ENCODE data around the gene HSD17B7.
"Not testable (repeated sequence)": the region's sequence is repeated elsewhere in the genome, so short reads cannot be mapped to it uniquely, and the experiment has no call there.

The HSD17B7 gene, protein sequence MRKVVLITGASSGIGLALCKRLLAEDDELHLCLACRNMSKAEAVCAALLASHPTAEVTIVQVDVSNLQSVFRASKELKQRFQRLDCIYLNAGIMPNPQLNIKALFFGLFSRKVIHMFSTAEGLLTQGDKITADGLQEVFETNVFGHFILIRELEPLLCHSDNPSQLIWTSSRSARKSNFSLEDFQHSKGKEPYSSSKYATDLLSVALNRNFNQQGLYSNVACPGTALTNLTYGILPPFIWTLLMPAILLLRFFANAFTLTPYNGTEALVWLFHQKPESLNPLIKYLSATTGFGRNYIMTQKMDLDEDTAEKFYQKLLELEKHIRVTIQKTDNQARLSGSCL

DNA sequence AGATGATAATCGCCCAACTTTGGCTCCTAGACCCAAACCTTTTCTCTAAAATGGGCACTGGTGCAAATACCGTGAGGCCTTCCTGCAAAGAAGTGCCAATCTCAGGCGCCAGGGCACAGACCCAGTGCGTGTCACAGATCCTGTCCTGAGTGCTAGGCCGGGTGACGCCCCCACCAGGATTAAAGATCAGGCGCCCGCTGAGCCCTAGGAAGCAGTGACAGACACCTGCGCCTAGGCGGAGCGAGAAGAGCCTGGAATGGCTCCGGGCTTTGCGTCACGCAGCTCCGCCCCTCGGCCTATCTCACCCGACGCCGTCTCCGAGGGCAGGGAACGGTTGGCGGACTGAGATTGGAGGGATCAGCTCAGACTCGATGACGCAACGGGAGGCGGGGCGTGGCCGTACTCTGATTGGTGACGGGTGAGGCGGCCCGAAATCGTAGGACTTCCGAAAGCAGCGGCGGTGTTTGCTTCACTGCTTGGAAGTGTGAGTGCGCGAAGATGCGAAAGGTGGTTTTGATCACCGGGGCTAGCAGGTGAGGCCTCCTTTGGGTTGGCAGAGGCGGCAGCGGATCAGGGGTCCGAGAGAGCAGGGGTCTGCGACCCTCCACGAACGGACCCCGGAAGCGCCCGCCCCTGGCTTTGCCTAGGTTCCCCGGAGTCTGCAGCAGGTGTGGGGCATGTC lies at the start of gene HSD17B7:
Gene HSD17B7, plus strand, starts transcription at position 400 of the 682 bp plus-strand sequence. Its CDS starts 99 bp downstream, at position 499.
- DNase-seq = peak; percentile 87

DNA sequence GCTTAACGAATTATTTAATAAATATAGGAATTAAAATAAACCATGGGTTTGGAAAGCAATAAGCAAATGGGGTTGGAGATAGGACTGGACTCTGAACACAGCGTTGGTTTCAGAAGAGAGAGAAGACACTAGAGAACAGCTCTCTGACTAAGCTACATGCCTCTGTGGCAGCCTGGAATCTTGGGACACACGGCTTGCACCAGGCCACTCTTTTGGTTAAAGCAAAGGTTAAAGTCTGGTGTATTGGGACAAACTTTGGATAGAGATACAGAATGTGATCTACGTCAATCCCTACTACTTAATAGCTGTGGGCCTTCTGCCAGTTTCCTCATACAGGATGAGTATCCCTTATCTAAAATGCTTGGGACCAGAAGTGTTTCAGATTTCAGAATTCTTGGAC lies 49.7 kb upstream of the HSD17B7 start:
- no peak for DNase-seq

DNA sequence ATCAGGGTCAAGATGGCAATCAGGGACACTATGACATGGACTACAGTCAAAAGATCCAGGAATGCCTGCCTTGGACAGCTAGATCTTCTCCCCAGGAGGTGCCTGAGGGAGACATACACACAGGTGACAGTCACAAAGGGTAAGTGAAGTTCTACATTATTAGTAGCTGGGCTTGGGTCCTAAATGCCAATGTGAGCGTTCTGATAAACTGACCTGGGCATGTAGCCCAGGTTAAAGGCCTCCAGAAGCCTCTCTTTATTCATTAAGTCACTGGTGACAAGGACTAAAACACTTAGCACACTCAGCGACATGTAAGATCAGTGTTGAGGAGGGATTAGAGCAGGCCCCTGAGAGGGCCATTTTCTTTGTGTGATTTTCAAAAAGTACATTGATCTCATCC lies 48.9 kb upstream of the HSD17B7 start:
- DNase-seq = no peak

DNA sequence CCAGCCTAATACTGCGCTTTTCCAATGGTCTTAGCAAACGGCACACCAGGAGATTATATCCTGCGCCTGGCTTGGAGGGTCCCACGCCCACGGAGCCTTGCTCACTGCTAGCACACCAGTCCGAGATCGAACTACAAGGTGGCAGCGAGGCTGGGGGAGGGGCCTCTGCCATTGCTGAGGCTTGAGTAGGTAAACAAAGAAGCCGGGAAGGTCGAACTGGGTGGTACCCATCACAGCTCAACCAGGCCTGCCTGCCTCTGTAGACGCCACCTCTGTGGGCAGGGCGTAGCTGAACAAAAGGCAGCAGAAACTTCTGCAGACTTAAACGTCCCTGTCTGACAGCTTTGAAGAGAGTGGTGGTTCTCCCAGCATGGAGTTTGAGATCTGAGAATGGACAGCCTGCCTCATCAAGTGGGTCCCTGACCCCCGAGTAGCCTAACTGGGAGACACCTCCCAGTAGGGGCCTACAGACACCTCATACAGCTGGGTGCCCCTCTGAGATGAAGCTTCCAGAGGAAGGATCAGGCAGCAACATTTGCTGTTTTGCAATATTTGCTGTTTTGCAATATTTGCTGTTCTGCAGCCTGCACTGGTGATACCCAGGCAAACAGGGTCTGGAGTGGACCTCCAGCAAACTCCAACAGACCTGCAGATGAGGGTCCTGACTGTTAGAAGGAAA lies 44.1 kb upstream of the HSD17B7 start:
- not testable (repeated sequence) for DNase-seq

DNA sequence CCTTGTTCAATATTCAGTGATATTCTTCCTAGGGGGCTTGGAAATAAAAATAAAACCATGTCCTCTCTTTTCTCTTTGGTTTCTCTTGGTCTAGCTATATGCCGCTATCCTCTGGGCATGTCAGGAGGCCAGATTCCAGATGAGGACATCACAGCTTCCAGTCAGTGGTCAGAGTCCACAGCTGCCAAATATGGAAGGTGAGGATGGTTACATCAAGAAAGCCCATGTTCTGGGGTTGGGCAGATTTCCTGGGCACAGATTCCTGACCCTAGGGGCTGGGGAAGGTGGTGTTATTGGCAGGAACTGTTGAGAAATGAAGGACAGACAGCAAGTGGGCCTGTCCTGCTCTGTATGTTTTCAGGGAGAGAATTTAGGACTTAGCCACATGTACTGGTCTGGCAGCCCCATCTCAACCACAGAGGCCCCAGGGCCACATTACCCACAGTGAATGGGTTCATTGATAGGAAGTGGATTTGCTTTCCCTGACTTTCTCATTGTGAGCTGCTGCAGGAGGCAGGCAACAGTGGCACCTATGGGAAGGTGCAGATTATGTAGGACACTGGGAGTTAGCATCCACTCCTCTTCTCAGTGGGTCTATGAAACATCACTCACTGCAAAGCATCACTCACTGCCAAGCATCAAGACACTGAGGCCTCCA lies 37.4 kb upstream of the HSD17B7 start:
- no peak for DNase-seq

DNA sequence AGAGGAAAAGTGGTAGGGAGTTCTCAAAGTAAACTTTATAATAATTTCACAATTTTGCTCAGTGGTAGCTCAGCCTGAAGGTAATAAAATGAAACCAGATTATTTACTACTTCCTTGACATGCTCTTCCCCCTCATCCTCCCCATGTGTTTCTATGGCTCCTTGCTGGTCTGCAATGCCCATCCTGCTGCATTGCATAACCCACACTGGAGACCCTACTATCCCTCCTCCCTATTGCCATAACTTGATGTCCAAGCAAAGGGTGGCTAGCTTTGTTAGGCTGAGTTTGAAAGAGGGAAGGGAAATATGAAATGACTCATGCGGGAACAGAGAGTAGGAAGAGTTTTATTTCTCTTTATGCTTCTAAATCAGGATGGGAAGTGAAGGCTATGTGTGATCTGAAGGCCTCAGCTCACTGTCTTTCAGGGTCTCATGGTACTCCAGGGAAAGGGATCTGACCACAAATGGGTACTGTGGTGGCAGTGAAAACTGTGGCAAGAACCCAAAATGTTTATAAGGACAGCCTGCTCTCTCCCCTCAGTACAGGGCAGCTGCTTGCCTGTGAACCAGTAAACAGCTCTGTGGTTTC lies 36.4 kb upstream of the HSD17B7 start:
- DNase-seq = no peak

DNA sequence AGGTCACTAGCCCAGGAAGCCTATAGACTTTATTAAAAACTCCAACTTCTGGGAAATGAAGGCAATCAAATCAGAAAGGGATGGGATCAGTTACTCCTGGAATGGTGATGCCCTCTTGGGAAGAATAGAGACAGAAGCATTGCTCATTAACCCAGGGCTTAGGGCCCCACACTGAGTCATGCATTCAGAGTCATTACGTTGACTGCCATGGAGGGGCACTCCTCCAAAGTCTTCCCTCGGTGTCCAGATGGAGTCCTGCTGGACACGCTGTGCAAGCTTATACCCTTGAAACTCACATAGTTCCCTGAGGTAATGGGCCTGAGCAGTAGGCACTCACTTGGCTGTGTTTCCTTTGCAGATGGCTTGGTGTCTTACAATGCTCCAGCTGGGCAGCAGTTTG lies 35.2 kb upstream of the HSD17B7 start:
- no peak for DNase-seq

DNA sequence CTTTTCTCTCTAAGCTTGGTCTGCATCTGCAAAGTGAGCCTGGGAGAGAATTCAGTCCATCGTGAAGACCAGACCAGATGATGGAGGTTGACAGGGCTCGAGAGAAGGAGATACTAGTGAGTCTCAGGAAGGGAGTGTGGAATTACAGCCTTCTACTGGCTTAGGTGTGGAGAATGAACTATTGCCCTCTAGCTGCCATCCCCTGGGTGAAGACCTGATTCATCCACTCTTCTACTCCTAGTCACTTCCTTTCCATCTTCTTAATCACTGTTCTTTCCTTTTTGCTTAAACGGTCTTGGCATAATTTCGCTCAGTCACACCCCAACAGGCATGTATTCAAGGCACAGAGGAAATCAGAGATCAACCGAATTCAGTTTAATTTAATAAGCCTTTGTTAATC lies 34.0 kb upstream of the HSD17B7 start:
- DNase-seq = no peak

DNA sequence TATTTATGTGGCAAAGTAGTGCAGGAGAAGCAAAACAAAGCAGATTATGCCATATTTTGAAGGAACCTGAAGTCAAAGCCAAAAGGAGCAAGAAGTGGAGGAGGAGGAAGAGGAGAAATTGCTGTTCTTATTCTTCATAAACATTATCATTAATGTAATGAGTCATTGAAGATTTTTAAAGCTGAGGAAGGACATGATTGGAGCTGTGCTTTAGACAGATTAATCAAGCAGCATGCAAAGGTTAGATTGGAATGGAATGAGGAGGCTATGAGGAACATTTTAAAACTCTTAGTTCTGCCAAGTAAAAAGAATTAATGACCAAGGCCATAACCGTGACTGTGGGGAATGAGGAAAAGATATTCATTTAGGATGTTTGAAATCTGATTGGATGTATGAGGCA lies 33.0 kb upstream of the HSD17B7 start:
- no peak for DNase-seq

DNA sequence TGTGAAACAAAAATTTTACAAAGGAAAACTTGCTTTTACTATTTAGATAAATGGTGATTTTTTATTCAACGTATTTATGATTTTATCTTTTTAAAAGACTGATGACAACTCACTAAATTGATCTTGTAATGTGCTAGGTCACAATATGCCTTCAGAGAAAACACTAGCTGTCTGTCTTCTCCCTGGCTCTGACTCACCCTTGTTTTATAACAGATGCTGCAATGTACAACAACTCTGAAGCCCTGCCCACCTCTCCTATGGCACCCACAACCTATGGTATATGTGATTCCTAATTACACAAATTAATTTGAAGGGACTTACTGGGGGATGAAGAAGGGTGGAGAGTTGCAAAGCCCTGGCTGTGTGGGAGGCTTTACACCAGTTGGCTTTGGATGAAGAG lies 24.7 kb upstream of the HSD17B7 start:
- no peak for DNase-seq

DNA sequence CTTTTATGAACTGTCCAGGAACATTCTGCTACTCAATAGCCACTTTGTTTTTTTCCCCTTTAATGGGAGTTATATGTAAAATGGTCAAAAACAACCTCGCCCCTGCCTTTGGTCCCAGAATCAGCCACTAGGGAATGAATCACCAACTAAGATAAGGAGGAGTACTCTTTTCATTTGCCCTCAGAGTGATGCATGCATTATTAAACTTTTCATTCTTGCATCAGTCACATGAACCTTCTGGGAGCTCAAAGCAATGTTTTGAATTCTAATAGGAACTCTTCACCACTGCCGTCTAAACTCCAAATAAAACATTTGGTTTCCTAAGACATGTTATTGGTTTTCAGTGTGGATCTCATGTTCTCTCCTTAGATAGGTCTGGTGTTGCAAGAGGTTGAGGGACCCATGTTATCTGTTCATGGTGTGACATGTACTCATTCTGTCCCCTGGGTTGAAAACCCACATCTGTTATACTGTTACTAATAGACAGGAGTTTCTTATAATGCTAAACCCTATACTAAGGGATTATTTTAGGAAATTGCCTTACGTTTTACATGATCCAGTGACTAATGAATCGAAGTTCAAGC lies 17.8 kb upstream of the HSD17B7 start:
- DNase-seq = no peak

DNA sequence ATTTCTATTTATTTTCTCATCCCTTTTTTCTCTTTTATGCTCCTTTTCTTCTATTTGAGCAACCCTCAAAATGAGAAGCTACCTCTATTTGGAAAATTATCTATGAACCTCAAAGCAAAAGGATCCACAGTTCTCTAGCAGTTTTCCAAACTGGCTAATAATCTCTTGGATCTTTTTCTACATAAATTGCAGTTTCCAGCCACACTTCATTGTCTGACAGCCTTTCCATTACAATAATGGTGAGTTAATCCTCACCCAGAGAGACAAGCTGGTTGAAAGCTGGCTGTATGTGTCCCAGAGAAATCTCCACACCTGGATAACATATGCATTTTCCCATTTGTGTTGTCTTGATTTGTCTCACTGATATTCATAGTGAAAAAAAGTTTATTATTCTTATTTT lies 16.5 kb upstream of the HSD17B7 start:
- DNase-seq = no peak

DNA sequence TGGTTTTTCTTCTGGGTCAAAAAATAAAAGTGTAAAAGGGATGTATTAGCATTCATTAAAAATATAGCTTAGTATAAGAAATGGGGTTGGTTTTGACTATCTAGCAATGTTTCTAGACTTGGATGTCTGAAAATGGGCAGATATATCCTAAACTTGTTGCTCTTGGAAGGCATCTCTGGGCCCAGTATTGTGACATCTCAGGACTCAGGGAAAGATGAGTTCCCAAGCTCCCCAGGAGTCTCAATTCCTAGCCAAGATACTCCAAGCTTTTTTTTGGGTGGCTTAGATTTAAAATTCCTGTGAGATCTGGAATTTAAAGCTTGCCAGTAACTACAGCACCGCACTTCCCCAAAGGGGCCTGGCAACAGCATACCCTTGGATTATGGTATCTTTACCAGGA lies 11.5 kb upstream of the HSD17B7 start:
- no peak for DNase-seq

DNA sequence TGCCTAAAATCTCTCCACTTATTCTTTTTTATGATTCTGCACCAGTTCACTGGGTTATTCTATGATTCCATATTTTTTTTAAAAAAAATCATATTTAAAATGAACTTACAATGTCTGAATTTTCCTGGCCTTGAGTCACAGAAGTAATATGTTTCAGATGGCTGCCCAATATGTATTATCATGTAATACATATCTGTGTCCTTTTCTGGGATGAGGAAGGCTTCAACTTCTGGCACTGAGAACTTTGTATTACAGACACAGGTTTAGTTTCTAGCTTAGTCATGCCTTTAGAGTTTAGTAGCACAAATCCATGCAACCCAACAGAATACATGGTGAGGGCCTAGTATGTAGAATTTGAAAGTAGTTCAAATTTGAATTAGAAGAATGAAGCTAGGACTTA lies 7.8 kb upstream of the HSD17B7 start:
- no peak for DNase-seq

DNA sequence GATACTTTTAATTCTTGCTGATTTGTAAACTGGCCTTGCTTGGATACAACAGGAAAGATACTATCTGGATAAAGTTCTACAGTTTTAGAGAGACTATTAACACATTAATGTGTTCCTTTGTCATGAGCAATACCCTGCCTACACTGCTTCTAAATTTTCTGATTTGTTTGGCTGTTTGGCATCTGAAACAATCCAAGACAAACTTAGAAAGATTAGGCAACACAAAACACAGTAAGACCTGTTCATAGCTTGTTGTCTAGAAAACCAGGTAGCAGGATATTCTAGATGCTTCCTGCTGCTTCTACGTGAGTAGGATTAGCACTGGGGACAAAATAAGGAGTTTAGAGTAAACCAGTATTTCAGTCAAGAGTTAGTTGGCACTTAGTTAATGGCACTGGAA lies 5.6 kb upstream of the HSD17B7 start:
- DNase-seq = not testable (repeated sequence)

DNA sequence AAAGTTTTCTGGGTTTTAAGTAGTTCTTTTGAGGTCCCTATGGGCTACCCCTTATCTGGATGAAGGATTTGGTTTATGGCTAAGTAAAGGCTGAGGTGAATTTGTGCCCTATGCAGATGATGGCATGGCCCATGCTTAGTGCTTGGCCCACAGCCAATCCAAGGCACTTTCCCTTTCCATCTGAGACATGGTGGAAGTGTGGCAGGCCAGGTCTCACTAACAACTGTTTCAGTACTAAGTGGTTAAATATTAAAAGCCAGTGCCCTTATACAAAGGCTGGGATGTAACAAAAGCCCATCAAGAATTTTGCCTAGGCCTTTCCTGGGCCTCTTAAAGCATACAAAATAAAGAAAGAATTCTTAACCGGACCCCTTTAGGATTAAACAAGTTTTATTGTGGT lies 1.7 kb upstream of the HSD17B7 start:
- not testable (repeated sequence) for DNase-seq

DNA sequence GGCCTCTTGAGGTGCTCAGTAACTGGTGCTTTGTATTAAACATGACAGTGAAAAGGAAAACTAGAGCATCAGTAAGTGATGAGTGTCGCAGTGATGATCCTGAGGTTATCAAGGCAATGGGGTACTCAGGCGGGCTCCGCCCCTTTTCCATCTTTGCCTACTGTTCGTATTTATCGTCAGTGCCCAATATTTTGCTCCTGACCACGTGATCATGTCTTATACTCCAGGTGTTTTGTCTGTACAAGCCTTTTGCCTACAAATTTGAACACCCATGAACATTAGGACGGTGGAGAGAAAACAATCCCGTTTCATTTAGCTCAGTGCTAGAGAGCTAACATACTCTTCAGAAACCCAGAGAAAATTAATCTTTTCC lies 469 bp downstream of the HSD17B7 start:
- DNase-seq = peak; percentile 48

DNA sequence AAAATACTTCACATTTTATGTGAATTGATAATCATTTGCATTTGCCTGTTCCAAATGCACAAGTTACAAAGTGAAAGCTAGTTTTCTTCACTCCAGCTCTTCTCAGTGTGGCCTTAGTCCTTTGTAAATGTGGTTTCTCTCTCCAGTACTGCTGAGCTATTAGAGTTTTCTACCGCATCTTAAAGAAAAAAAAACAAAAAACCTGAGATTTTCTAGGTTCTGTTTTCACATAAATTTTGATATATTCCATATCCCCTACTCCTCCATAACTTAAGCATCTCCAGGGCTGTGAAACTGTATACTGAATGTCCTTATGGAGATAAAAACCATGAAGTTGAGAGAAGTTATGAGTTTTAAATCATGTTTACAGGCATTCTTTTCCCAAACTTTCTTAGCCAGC lies 3.8 kb downstream of the HSD17B7 start:
- DNase-seq = not testable (repeated sequence)

DNA sequence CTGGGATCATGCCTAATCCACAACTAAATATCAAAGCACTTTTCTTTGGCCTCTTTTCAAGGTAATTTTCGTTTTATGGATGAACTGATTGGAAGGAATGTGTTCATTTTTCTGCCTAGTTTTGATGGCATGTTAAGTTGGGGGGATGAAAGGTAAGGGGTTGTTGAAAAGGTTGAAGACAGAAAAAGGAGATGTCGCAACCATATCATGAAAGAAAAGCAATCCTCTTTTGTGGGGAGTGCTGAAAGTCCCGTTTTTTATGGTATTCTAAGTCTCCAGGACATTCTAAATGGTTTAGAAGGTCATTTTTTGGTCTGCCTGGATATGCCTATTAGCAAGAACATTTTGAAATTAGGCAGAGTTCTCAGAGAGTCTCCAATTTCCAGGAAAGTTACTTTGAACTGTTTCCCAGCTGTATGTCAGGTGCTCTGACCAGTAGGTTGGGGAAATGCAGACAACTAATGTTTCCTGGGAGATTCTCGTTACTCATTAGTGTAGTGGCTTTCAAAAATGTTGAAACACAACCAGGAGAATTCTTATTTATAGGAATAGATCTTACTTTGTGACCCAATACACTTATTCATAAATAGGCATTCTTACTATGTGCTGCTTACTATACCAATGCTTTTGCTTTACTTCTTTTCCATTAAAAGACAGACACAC lies 6.2 kb downstream of the HSD17B7 start:
- not testable (repeated sequence) for DNase-seq

DNA sequence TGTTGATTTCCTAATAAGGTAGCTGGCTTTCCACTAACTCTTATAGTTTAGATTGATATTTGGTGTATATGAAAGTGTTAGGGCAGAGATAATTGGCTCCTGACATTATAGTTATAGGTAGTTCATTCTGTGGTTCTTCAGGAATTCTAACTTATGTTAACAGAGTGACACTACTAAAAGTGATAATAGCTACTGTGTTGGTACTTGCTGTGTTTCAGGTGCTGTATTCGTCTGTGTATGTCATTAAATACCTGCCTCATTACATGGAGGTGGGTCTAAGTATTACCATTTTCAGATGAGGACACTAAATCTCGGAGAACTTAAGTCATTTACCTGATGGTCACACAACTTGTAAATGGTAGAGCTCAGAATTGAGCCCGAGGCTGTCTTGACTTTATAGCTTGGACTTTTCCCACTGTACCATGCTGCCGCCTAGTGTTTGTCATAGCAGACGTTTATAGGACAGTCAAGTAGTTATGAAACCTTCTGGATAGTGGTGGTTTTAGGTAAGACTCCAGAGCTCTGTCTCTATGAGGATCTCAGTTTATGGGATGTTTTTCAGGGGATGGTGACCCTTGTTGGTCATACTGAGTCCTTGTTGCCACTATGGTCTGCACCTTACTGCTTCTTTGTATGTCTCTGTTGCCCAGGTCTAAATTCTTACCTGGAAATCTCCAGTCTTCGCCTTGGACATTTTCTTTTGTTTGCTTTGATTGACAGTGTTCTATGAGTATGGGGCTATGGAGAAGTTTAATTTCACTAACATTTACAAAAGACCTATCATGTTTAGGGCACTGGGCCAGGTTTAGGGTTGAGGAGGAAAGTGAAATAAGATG lies 9.7 kb downstream of the HSD17B7 start:
- DNase-seq = peak; percentile 72

DNA sequence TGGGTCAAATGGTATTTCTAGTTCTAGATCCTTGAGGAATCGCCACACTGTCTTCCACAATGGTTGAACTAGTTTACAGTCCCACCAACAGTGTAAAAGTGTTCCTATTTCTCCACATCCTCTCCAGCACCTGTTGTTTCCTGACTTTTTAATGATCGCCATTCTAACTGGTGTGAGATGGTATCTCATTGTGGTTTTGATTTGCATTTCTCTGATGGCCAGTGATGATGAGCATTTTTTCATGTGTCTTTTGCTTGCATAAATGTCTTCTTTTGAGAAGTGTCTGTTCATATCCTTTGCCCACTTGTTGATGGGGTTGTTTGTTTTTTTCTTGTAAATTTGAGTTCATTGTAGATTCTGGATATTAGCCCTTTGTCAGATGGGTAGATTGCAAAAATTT lies 17.0 kb downstream of the HSD17B7 start:
- not testable (repeated sequence) for DNase-seq

All from NCI-H526 treated with DMSO at 0.1 percent for 48 hours (cell line).